Stomach smooth muscle (tissue), 2 donors: ENCODE results near the gene RHEBL1.
A peak's percentile ranks its signal among the peaks of the same experiment; 100 is the strongest.

ENCODE experiments used
- H3K27ac ChIP-seq: one replicate; pipeline ENCODE4 v1.7.0; 2013; ENCODE audit warnings: mild to moderate bottlenecking, low read length, inconsistent platforms
- H3K27me3 ChIP-seq, 2 donors: one replicate each; pipeline ENCODE4 v1.7.0; 2013; ENCODE audit warnings: low read length in 2 of 2; ENCODE audit not compliant: insufficient read depth in 2 of 2, control insufficient read depth in 1 of 2
- H3K36me3 ChIP-seq, 2 donors: one replicate each; pipeline ENCODE4 v1.7.0; 2013; ENCODE audit warnings: low read length in 2 of 2; ENCODE audit not compliant: control insufficient read depth in 2 of 2, insufficient read depth in 2 of 2
- H3K4me1 ChIP-seq: one replicate; pipeline ENCODE4 v1.7.0; 2013; ENCODE audit warnings: low read length; ENCODE audit not compliant: control insufficient read depth, insufficient read depth
- H3K4me3 ChIP-seq, 2 donors: one replicate each; pipeline ENCODE4 v1.7.0; 2013; ENCODE audit warnings: low read length in 2 of 2
- H3K9ac ChIP-seq, 2 donors: one replicate each; pipeline ENCODE4 v1.7.0; 2013; ENCODE audit warnings: low read length in 2 of 2, mild to moderate bottlenecking in 1 of 2
- H3K9me3 ChIP-seq, 2 donors: one replicate each; pipeline ENCODE4 v1.7.0; 2013; ENCODE audit warnings: low read length in 2 of 2; ENCODE audit not compliant: control insufficient read depth in 2 of 2
- donor health status: healthy.
- donor health status: Pancreatic carcinoma.

Gene RHEBL1

GRCh38 chr12:49089821-49090773 lies 20.3 kb upstream of the RHEBL1 start:
- no peak overlapping the region for H3K27ac ChIP-seq
- no peak overlapping the region for H3K9ac ChIP-seq
- no peaks in the 10 kb centered on the region for H3K9me3 ChIP-seq
- peaks cover 60 to 66% of the 10 kb centered on the region in 2 donors for H3K27me3 ChIP-seq
- H3K36me3 ChIP-seq = no peaks in the 10 kb centered on the region
- H3K4me3 ChIP-seq = peak overlapping the region; percentile 20 to 68
- peaks cover 48% of the 10 kb centered on the region for H3K4me1 ChIP-seq

- Histone ChIP-seq H3K27me3 (peaks cover 53 to 55% of the 10 kb centered on the region in 2 donors), H3K9me3 (no peaks in the 10 kb centered on the region), H3K9ac (no peak overlapping the region), H3K36me3 (no peaks in the 10 kb centered on the region), H3K27ac (no peak overlapping the region), H3K4me3 (no peak overlapping the region), H3K4me1 (peaks cover 38% of the 10 kb centered on the region)
Measured at GRCh38 chr12:49088932-49089330, 19.2 kb upstream of the RHEBL1 start.

GRCh38 chr12:49088150-49088931 lies 18.6 kb upstream of the RHEBL1 start:
- peak overlapping the region in 1 of 2 donors; percentile 63 for H3K4me3 ChIP-seq
- peaks cover 32% of the 10 kb centered on the region for H3K4me1 ChIP-seq
- peaks cover 47 to 49% of the 10 kb centered on the region in 2 donors for H3K27me3 ChIP-seq
- no peak overlapping the region for H3K27ac ChIP-seq
- H3K36me3 ChIP-seq = no peaks in the 10 kb centered on the region
- no peaks in the 10 kb centered on the region for H3K9me3 ChIP-seq
- no peak overlapping the region for H3K9ac ChIP-seq

GRCh38 chr12:49086116-49086515 lies 16.3 kb upstream of the RHEBL1 start:
- Histone ChIP-seq H3K4me1 (peaks cover 18% of the 10 kb centered on the region), H3K27ac (no peak overlapping the region), H3K4me3 (no peak overlapping the region), H3K36me3 (no peaks in the 10 kb centered on the region), H3K9ac (no peak overlapping the region), H3K9me3 (no peaks in the 10 kb centered on the region), H3K27me3 (peaks cover 26 to 27% of the 10 kb centered on the region in 2 donors)

GRCh38 chr12:49084438-49084837 lies 14.7 kb upstream of the RHEBL1 start:
- H3K9me3 ChIP-seq = no peaks in the 10 kb centered on the region
- peaks cover 11% of the 10 kb centered on the region in 2 donors for H3K27me3 ChIP-seq
- H3K9ac ChIP-seq = no peak overlapping the region
- H3K27ac ChIP-seq = no peak overlapping the region
- H3K4me3 ChIP-seq = no peak overlapping the region
- no peaks in the 10 kb centered on the region for H3K36me3 ChIP-seq
- H3K4me1 ChIP-seq = peaks cover 8% of the 10 kb centered on the region

- no peak overlapping the region for H3K9ac ChIP-seq
- H3K4me3 ChIP-seq = no peak overlapping the region
- no peaks in the 10 kb centered on the region for H3K4me1 ChIP-seq
- H3K27me3 ChIP-seq = no peaks in the 10 kb centered on the region
- H3K9me3 ChIP-seq = no peaks in the 10 kb centered on the region
- H3K36me3 ChIP-seq = no peaks in the 10 kb centered on the region
- no peak overlapping the region for H3K27ac ChIP-seq
Measured at GRCh38 chr12:49079793-49080192, 10.0 kb upstream of the RHEBL1 start.

GRCh38 chr12:49070971-49071370 lies 1.2 kb upstream of the RHEBL1 start:
- Histone ChIP-seq H3K4me3 (no peak overlapping the region), H3K27ac (no peak overlapping the region), H3K4me1 (peaks cover 11% of the 10 kb centered on the region), H3K9me3 (no peaks in the 10 kb centered on the region), H3K36me3 (no peaks in the 10 kb centered on the region), H3K9ac (no peak overlapping the region), H3K27me3 (no peaks in the 10 kb centered on the region)

GRCh38 chr12:49068879-49069506 lies 786 bp downstream of the RHEBL1 start:
- Histone ChIP-seq H3K27ac (no peak overlapping the region), H3K9ac (peak overlapping the region; percentile 50 to 58), H3K36me3 (no peaks in the 10 kb centered on the region), H3K9me3 (no peaks in the 10 kb centered on the region), H3K4me1 (peaks cover 11% of the 10 kb centered on the region), H3K4me3 (peak overlapping the region; percentile 88 to 89), H3K27me3 (no peaks in the 10 kb centered on the region)

- Histone ChIP-seq H3K36me3 (no peaks in the 10 kb centered on the region), H3K9me3 (no peaks in the 10 kb centered on the region), H3K27ac (no peak overlapping the region), H3K4me3 (no peak overlapping the region), H3K4me1 (peaks cover 14% of the 10 kb centered on the region), H3K27me3 (no peaks in the 10 kb centered on the region), H3K9ac (no peak overlapping the region)
Measured at GRCh38 chr12:49066120-49066519, 3.7 kb downstream of the RHEBL1 start.

GRCh38 chr12:49064767-49065152 lies 5.0 kb downstream of the RHEBL1 start:
- no peak overlapping the region for H3K27ac ChIP-seq
- no peaks in the 10 kb centered on the region for H3K9me3 ChIP-seq
- H3K4me3 ChIP-seq = no peak overlapping the region
- H3K27me3 ChIP-seq = no peaks in the 10 kb centered on the region
- H3K4me1 ChIP-seq = peaks cover 14% of the 10 kb centered on the region
- no peak overlapping the region for H3K9ac ChIP-seq
- H3K36me3 ChIP-seq = no peaks in the 10 kb centered on the region
